Measurements from ENCODE around the gene FARS2. TPM values are rescaled to one million over a fixed set of nuclear protein-coding genes. Genes with fewer than 3 reads are reported as not detected.

The FARS2 gene
- total and polyA plus RNA-seq, 8 donors = 15.1 to 20.3 (median 17.9) TPM

DNA sequence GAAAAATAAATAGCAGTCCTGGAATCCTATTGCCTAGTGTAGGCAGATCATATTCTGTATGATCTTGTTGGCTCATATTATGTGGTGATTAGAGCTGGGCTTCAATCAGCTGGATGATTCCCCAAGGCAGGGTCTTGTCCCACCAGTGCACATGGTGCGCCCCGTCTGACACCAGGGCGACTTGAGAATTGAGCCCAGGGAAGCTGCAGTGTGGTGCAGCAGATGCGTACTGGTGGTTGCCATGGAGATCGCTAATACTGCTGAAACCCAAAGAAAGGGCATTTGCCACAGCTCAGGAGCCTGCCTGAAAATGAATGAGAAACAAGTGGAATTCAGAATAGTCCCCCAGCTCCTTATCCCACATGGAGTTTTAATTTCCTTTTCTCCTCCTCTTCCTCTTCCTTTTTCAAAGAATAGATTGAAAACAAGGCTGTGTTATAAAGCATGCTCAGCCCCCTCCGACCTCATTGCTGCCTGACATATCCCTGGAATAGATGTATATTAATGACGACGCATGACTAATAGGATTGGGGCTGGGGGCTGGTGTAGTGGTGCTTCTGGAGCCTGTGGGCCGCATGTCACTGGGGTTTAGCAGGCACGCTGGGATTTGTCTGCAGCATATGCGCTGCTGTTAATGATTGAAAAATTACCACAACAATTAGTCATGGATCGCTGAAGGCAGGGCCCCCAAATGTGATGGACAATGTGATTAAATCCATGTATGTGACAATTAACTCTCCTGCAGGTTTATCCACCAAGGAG lies 210.5 kb downstream of the FARS2 start:
- no peak overlapping the region for H3K4me3 ChIP-seq
- no peaks in the 10 kb centered on the region for H3K9me3 ChIP-seq
- peaks cover 0 to 7% of the 10 kb centered on the region in 2 donors for H3K4me1 ChIP-seq
- no peak for ATAC-seq
- H3K27ac ChIP-seq = no peak overlapping the region
- H3K36me3 ChIP-seq = no peaks in the 10 kb centered on the region
- H3K27me3 ChIP-seq = no peaks in the 10 kb centered on the region
- no peak for DNase-seq
- TF ChIP-seq, protein P1, sequence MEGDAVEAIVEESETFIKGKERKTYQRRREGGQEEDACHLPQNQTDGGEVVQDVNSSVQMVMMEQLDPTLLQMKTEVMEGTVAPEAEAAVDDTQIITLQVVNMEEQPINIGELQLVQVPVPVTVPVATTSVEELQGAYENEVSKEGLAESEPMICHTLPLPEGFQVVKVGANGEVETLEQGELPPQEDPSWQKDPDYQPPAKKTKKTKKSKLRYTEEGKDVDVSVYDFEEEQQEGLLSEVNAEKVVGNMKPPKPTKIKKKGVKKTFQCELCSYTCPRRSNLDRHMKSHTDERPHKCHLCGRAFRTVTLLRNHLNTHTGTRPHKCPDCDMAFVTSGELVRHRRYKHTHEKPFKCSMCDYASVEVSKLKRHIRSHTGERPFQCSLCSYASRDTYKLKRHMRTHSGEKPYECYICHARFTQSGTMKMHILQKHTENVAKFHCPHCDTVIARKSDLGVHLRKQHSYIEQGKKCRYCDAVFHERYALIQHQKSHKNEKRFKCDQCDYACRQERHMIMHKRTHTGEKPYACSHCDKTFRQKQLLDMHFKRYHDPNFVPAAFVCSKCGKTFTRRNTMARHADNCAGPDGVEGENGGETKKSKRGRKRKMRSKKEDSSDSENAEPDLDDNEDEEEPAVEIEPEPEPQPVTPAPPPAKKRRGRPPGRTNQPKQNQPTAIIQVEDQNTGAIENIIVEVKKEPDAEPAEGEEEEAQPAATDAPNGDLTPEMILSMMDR (IDR thresholded peaks at IDR 0.05) = no peak
- intact Hi-C loops (cut with DNase I) = no loop called here

DNA sequence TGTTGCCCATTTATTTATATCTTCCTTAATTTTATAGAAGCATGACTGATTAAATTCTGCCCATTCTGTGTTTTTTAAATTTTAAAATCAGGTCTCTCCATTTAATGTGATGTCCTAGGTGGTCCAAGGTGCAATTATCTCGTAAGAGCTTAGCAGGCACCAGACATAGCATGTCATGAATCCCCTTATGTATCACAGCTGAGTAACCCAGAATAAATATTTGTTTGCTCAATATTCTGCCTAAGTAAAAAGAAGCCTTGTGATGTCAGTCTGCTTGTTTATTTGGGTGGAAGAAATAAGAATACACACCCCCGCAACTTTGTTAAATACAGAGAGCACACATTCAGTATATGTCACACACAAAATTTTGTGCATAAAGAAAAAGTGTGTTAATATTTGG lies 211.3 kb downstream of the FARS2 start:
- DNase-seq = no peak
- Histone ChIP-seq H3K4me1 (peaks cover 0 to 7% of the 10 kb centered on the region in 2 donors), H3K9me3 (no peaks in the 10 kb centered on the region), H3K27ac (no peak overlapping the region), H3K27me3 (no peaks in the 10 kb centered on the region), H3K36me3 (no peaks in the 10 kb centered on the region), H3K4me3 (no peak overlapping the region)
- intact Hi-C loops (cut with DNase I) = no loop called here
- no peak for ATAC-seq
- TF ChIP-seq, protein P1 (IDR thresholded peaks at IDR 0.05) = no peak

DNA sequence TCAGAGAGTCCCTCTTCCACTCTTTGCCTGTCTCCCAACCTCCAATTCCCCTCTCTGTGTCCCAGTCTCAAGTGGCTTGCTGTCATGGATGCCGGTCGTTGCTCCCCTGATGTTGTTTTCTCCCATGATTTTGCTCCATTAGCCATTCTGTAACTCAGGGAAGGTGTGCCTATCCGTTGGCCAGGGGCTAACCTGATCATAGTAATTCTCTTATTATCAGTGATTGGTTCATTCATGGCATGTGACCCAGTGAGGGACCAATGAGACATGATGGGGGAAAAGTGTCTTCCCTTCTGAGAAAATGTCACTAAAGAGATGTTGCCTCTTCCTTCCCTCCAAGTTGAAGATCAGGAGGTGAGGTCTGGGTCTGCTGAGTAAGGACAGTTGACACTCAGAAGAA lies 214.5 kb downstream of the FARS2 start:
- Histone ChIP-seq H3K27me3 (no peaks in the 10 kb centered on the region), H3K27ac (no peak overlapping the region), H3K4me3 (no peak overlapping the region), H3K36me3 (no peaks in the 10 kb centered on the region), H3K4me1 (peaks cover 0 to 6% of the 10 kb centered on the region in 2 donors), H3K9me3 (no peaks in the 10 kb centered on the region)
- ATAC-seq (no peak), DNase-seq (no peak)
- TF ChIP-seq, protein P1 (IDR thresholded peaks at IDR 0.05) = no peak
- intact Hi-C loops (cut with DNase I) = no loop called here

DNA sequence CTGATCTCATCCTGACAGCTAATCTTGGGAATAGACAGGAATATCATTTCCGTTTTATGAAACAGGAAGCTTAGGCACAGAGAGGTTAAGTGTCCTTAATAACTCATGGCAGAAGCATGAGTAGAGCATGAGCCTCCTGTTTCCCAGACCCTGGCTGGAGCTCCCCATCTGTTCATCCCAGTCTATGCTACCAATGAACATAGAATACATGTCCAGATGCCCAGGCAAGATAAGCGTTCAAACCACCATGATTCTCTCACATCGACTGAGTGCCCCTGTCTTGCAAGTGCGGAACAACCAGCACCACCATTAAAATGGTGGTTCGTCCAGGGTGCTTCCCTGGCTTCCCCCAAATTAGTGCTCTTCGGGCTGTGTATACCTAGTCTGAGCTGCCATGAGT lies 217.1 kb downstream of the FARS2 start:
- ATAC-seq (no peak), DNase-seq (no peak)
- Histone ChIP-seq H3K9me3 (no peaks in the 10 kb centered on the region), H3K27me3 (no peaks in the 10 kb centered on the region), H3K4me3 (no peak overlapping the region), H3K27ac (no peak overlapping the region), H3K36me3 (no peaks in the 10 kb centered on the region), H3K4me1 (no peaks in the 10 kb centered on the region)
- intact Hi-C loops (cut with DNase I) = no loop called here
- TF ChIP-seq, protein P1 (IDR thresholded peaks at IDR 0.05) = no peak

DNA sequence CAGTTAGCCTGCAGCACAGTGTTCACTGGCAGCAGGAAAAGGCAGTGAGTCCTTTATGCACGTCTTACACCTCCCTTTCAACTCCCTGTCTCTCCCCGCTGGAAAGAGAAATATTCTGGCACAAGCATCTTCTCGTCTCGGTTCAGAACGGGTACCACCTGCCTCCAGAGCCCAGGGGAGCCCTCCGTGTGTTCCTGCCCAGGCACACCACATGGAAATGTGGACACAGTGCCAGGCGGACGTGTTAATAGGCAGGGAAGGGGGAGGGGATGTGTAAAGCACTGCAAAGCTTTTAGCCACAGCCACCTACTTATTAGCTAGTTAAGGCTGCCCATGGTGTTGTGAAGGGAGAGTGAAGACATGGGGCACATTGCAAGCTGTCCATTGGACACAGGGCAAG lies 219.7 kb downstream of the FARS2 start:
- TF ChIP-seq, protein P1 (IDR thresholded peaks at IDR 0.05) = no peak
- no peak overlapping the region for H3K27ac ChIP-seq
- H3K27me3 ChIP-seq = no peaks in the 10 kb centered on the region
- no peaks in the 10 kb centered on the region for H3K4me1 ChIP-seq
- ATAC-seq (no peak), DNase-seq (no peak)
- H3K4me3 ChIP-seq = no peak overlapping the region
- H3K36me3 ChIP-seq = no peaks in the 10 kb centered on the region
- intact Hi-C loops (cut with DNase I) = no loop called here
- no peaks in the 10 kb centered on the region for H3K9me3 ChIP-seq
